GM10248 (cell line): ENCODE data around the gene COG2.

Source experiments
- CTCF ChIA-PET: fragments of 300-600 bp; sonication (Branson Sonifier 250); formaldehyde crosslinking; extraction: SDS; loops from one replicate; lab custom pipeline; 2021; ENCODE audit warnings: antibody characterized with exemption; lab: Yijun Ruan, JAX
- POLR2A ChIA-PET: fragments of 350-650 bp; sonication (Branson Sonifier 250); formaldehyde crosslinking; extraction: SDS; loops from one replicate; lab custom pipeline; 2020; ENCODE audit warnings: antibody characterized with exemption; lab: Yijun Ruan, JAX
- DNase-seq: peaks from one replicate; pipeline ENCODE4 v3.0.0; 2012; ENCODE audit errors: extremely low spot score
- CTCF ChIP-seq: IDR thresholded peaks from 2 replicates; pipeline ENCODE4 v1.5.1; 2012; ENCODE audit warnings: mild to moderate bottlenecking, low read depth; ENCODE audit errors: extremely low read depth, missing control alignments, control extremely low read depth

The COG2 gene

DNA sequence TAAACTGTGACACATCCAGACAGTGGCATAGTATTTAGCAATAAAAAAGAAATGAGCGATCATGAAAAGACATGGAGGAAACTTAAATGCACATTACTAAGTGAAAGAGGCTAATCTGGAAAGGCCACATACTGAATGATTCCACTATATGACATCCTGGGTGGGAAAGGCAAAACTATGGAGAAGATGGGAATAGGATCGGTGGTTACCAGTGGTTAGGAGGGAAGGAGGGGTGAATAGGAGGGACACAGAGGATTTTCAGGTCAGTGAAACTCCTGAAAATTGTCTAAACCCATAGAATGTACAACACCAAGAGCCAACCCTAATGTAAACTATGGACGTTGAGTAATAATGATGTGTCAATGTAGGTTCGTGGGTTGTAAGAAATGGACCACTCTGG lies 57.9 kb downstream of the COG2 start:
- no peak for TF ChIP-seq CTCF

DNA sequence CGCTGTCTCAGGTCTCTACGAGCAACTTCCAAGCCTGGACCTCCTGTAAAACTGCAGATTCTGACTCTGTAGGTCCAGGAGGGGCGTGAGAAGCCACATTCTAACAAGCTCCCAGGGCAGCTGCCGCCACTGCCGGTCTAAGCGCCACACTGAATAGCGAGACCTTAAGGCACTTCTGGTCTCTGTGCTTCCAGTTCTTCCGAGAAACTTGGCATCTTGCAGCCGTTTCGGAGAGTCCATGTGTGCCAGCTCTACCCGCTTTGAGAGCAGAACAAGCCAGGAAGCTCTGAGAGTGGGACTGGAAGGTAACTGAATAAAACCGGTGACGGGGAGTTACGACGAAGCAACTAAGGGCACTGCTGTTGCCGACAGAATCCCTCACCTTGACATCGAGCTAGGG lies 59.2 kb downstream of the COG2 start:
- no peak for DNase-seq
- CTCF ChIA-PET = no interaction called here
- TF ChIP-seq CTCF = no peak
- POLR2A ChIA-PET = no interaction called here

More for the DNA sequence above, 57.9 kb downstream of the COG2 start:
- POLR2A ChIA-PET = no interaction called here
- no peak for DNase-seq
- CTCF ChIA-PET = no interaction called here

- POLR2A ChIA-PET = no interaction called here
- no peak for TF ChIP-seq CTCF
- DNase-seq = no peak
- CTCF ChIA-PET = no interaction called here
Observed at GRCh38 chr1:230701895-230702768, 59.9 kb downstream of the COG2 start.

DNA sequence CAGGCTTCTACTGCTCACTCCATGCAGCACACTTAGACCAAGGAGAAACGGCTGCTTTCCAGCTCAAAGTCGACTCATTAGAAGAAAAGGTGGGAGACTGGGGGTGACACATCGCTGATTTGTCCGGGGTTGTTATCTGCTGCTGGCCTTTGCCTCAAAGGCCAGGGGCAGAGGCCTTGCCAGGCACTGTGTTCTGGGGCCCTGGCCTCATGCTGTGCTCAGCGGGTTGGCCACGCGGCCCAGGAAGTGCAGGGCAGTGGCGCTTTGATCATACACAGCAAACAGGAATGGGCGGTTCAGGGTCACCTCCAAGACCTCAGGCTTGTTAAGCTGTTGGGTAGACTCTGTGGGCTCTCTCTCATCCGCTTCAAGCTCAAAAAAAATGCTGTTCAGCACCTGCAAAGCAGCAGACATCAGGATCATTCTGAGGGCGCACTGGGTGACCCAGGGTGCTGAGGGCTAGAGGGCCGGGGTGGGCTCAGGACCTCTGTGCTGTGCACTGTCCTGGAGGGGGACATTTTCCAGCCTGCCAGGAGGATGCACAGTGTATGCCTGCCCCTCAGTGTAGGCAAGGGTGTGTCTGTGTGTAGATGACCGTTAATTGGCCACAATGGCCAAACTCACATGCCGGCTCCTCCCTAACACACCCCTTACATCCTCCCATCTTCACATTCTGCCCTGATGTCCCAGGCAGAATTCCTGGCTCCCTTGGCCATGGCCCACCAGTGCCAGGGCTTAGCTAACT lies 60.8 kb downstream of the COG2 start:
- no peak for TF ChIP-seq CTCF
- no peak for DNase-seq
- POLR2A ChIA-PET = no interaction called here
- CTCF ChIA-PET = no interaction called here

DNA sequence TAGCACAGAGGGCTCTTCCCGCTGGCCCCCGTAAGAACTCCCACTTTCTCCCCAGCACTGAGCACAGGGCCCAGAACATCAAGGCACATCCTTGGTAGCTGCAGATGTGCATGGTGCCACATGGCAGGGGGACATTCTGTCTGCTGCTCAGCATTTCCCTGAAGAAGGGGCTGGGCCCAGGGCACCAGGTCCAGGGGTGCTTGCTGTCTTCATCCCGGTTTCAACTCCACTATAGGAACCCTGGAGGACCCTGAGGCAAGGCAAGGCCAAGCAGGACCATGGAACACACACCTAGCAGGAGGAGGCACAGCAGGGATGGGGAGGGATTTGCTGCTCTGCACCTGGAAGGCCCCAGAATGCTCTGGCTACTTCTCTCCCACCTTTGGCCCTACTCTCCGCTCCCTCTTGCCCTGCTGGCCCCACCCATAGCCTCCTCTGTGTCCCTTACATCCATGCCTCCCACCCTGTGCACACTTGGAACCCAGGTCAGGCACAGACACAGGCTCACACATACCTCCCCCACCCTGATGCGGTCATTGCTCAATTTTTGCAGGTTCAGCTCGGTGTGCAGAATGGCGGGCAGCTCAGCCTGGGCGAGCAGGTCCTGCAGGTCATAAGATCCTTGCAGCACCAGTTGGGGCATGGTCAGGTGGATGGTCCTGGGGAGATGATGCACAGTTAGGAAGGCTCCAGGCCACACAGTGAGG lies 61.6 kb downstream of the COG2 start:
- TF ChIP-seq CTCF = no peak
- ChIA-PET POLR2A (no interaction called here), CTCF (no interaction called here)
- DNase-seq = no peak

DNA sequence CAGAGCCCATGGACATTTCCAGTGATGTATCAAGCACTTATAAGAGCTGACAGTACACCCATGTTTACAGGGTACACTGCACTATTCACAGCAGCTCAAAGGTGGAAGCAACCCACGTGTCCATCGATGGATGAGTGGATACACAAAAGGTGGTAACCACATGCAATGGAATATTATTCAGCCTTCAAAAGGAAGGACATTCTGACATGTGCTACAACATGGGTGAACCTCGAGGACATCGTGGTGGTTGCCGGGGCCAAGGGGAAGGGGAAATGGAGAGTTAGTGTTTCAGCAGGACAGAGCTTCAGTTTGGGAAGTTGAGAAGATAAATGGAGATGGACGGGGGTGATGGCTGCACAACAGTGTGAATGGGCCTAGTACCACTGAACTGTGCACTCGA lies 62.5 kb downstream of the COG2 start:
- TF ChIP-seq CTCF = no peak
- ChIA-PET POLR2A (no interaction called here), CTCF (no interaction called here)
- no peak for DNase-seq
